Measurements from ENCODE around the gene ZNF333. TPM values are rescaled to one million over a fixed set of nuclear protein-coding genes. Genes with fewer than 3 reads are reported as not detected.

The ZNF333 gene
- total RNA-seq, 4 donors from 2014 or later, result 8.7 to 43.1 (median 16.8) TPM

DNA sequence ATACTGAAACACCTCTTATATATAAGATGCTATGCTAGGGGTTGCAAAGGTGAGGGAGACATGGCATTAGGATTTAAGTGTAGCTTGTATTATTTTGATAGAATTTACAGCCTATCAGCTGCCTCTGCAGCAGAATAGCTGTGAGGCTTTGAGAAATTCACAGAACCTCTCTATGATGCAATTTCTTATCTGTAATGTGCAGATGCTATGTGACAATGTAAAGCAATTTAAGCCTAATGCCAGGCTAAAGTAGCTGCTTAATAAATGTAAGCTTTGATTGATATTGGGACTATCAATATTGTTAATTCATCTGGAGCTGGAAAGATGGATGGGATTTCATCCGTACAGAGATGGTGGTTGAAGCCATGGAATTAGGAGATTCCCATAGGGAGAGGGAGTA is 16.8 kb upstream of the ZNF333 start:
- no peaks in the 10 kb centered on the region for H3K4me1 ChIP-seq
- H3K9me3 ChIP-seq, result peaks cover 4% of the 10 kb centered on the region
- H3K27ac ChIP-seq, result no peak overlapping the region
- DNase-seq (ENCODE audit: low spot score in 2 of 2), result no peak
- no peaks in the 10 kb centered on the region for H3K36me3 ChIP-seq
- WGBS, result 69% methylated on average over 1 of the region's 1 CpG
- no peak for TF ChIP-seq POLR2A (IDR thresholded peaks at IDR 0.05)
- no peak for TF ChIP-seq POLR2AphosphoS5 (IDR thresholded peaks at IDR 0.05)
- TF ChIP-seq, protein P1, sequence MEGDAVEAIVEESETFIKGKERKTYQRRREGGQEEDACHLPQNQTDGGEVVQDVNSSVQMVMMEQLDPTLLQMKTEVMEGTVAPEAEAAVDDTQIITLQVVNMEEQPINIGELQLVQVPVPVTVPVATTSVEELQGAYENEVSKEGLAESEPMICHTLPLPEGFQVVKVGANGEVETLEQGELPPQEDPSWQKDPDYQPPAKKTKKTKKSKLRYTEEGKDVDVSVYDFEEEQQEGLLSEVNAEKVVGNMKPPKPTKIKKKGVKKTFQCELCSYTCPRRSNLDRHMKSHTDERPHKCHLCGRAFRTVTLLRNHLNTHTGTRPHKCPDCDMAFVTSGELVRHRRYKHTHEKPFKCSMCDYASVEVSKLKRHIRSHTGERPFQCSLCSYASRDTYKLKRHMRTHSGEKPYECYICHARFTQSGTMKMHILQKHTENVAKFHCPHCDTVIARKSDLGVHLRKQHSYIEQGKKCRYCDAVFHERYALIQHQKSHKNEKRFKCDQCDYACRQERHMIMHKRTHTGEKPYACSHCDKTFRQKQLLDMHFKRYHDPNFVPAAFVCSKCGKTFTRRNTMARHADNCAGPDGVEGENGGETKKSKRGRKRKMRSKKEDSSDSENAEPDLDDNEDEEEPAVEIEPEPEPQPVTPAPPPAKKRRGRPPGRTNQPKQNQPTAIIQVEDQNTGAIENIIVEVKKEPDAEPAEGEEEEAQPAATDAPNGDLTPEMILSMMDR (IDR thresholded peaks at IDR 0.05), result no peak
- TF ChIP-seq EP300 (IDR thresholded peaks at IDR 0.05), result no peak
- H3K27me3 ChIP-seq, result peaks cover 30% of the 10 kb centered on the region
- H3K4me3 ChIP-seq, result no peak overlapping the region

DNA sequence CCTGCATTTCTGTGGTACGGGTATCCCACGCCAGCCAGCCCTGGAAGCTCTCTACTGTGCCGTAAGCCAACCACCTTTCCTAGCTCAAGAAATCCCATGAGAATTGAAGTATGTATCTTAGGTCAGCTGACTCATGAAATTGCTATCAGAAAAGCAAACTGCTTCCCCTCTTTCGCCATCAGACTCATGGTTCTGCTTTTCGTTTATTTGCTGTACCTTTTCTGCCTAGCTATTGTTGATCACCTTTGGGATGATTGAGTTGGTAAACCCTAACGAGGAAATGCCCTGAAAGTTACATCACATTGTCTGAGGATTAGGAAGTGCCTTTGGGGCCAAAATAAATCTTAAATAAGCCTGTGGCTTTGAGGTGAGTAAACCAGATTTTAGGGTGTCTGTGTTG is 15.1 kb upstream of the ZNF333 start, which contains the start of gene ADGRE3:
TSS of gene ADGRE3 (minus strand) at position 81 of the 400 bp plus-strand sequence. CDS start at position 7, 74 bp downstream.
- H3K27me3 ChIP-seq, result peaks cover 30% of the 10 kb centered on the region
- TF ChIP-seq POLR2A (IDR thresholded peaks at IDR 0.05), result no peak
- no peak for TF ChIP-seq POLR2AphosphoS5 (IDR thresholded peaks at IDR 0.05)
- TF ChIP-seq, protein P1 (IDR thresholded peaks at IDR 0.05), result no peak
- no peak for TF ChIP-seq EP300 (IDR thresholded peaks at IDR 0.05)
- no peak for DNase-seq (ENCODE audit: low spot score in 2 of 2)
- 57% methylated on average over 6 of the region's 6 CpGs for WGBS
- H3K27ac ChIP-seq, result no peak within 1 kb of the TSS
- H3K9me3 ChIP-seq, result peaks cover 4% of the 10 kb centered on the region
- no peaks in the 10 kb centered on the region for H3K4me1 ChIP-seq
- H3K36me3 ChIP-seq, result no peaks in the 10 kb centered on the region
- no peak within 1 kb of the TSS for H3K4me3 ChIP-seq

DNA sequence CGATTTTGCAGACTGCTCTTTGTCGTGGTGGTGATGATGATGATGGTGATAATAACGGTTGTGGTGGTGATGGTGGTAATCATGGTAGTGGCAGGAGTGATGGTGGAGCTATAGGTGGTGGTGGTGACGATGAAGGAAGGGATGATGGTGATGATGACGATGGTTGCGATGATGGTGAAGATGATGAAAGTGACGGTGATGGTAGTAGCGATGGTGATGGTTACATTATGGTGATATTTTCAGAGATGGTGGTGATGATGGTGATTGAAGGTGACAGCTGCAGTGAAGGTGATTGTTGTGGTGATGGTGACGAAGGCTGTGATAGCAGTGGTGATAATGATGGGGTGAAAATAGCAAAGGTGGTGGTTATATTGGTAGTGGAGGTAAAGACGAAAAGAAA is 13.1 kb upstream of the ZNF333 start:
- peaks cover 20% of the 10 kb centered on the region for H3K27me3 ChIP-seq
- H3K4me3 ChIP-seq, result no peak overlapping the region
- DNase-seq (ENCODE audit: low spot score in 2 of 2), result no peak
- no peak overlapping the region for H3K27ac ChIP-seq
- WGBS, result 85% methylated on average over 10 of the region's 10 CpGs
- H3K9me3 ChIP-seq, result no peaks in the 10 kb centered on the region
- H3K4me1 ChIP-seq, result no peaks in the 10 kb centered on the region
- no peaks in the 10 kb centered on the region for H3K36me3 ChIP-seq
- TF ChIP-seq POLR2A (IDR thresholded peaks at IDR 0.05) (no peak), POLR2AphosphoS5 (IDR thresholded peaks at IDR 0.05) (no peak), EP300 (IDR thresholded peaks at IDR 0.05) (no peak)
- TF ChIP-seq, protein P1 (IDR thresholded peaks at IDR 0.05), result no peak

DNA sequence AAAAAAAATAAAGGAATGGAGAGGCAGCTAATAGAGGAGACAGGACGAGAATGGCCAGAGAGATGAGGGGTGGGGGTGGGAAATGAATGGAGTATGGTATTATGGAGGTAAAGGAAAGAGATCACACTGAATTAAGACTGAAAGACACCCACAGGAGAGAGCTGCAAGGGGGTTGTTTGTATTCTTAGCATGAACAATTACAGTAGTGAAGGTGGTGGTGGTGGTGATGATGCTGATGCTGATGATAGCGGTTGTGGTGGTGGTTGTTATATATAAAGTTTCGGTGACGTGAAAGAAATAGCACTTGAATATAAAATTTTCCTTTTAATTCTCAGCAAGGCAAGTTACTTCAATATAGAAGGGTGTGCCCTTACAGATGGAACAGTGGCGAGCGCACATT is 12.4 kb upstream of the ZNF333 start:
- no peak overlapping the region for H3K27ac ChIP-seq
- DNase-seq (ENCODE audit: low spot score in 2 of 2), result no peak
- WGBS, result 84% methylated on average over 6 of the region's 6 CpGs
- H3K4me3 ChIP-seq, result no peak overlapping the region
- TF ChIP-seq POLR2A (IDR thresholded peaks at IDR 0.05), result no peak
- TF ChIP-seq POLR2AphosphoS5 (IDR thresholded peaks at IDR 0.05), result no peak
- TF ChIP-seq, protein P1 (IDR thresholded peaks at IDR 0.05), result no peak
- no peak for TF ChIP-seq EP300 (IDR thresholded peaks at IDR 0.05)
- H3K9me3 ChIP-seq, result no peaks in the 10 kb centered on the region
- H3K27me3 ChIP-seq, result peaks cover 18% of the 10 kb centered on the region
- H3K4me1 ChIP-seq, result no peaks in the 10 kb centered on the region
- no peaks in the 10 kb centered on the region for H3K36me3 ChIP-seq

DNA sequence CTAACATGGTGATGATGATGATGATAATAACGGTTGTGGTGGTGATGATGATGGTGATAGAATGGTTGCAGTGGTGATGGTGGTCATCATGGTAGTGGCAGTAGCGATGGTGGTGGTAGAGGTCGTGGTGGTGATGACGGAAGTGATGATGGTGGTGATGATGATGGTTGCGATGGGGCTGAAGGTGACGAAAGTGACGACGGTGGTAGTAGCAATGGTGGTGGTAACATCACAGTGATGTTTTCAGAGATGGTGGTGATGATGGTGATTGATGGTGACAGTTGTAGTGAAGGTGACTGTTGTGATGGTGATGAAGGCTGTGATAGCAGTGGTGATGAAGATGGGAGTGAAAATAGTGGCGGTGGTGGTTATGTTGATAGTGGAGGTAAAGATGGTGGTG is 11.6 kb upstream of the ZNF333 start:
- 83% methylated on average over 9 of the region's 9 CpGs for WGBS
- no peaks in the 10 kb centered on the region for H3K36me3 ChIP-seq
- no peaks in the 10 kb centered on the region for H3K4me1 ChIP-seq
- DNase-seq (ENCODE audit: low spot score in 2 of 2), result no peak
- no peak overlapping the region for H3K27ac ChIP-seq
- TF ChIP-seq POLR2A (IDR thresholded peaks at IDR 0.05) (no peak), POLR2AphosphoS5 (IDR thresholded peaks at IDR 0.05) (no peak), EP300 (IDR thresholded peaks at IDR 0.05) (no peak)
- TF ChIP-seq, protein P1 (IDR thresholded peaks at IDR 0.05), result no peak
- no peaks in the 10 kb centered on the region for H3K9me3 ChIP-seq
- H3K4me3 ChIP-seq, result no peak overlapping the region
- peaks cover 17% of the 10 kb centered on the region for H3K27me3 ChIP-seq
